ENCODE measurements around the gene OSBPL1A. TPM values are rescaled to one million over a fixed set of nuclear protein-coding genes. Genes with fewer than 3 reads are reported as not detected.

OSBPL1A gene
- total and polyA plus RNA-seq, 2 of the 8 experiments (the other 6 are each of a cell fraction or from before 2014, with no cell fraction given) = 53.2 to 74.9 TPM

- Histone ChIP-seq H3K4me3 (ENCODE audit: extremely low read depth in 1 of 4, insufficient read depth in 2 of 4, low read depth in 3 of 4, low read length in 4 of 4) (no peak overlapping the region), H4K20me1 (replicated peaks in 1 of 2; ENCODE audit: control insufficient read depth in 1 of 2, insufficient read depth in 2 of 2, low read length in 2 of 2) (no peaks in the 10 kb centered on the region), H3K9ac (replicated peaks in 1 of 4; ENCODE audit: extremely low read depth in 1 of 4, low read depth in 3 of 4, low read length in 3 of 4) (no peak overlapping the region), H2BK15ac (ENCODE audit: low read length) (no peak overlapping the region), H3K79me2 (ENCODE audit: control insufficient read depth in 1 of 2, insufficient read depth in 2 of 2, low read length in 2 of 2) (peaks cover 0 to 4% of the 10 kb centered on the region in 2 experiments; a peak in 1 of 4 replicates), H3K4ac (replicated peaks; ENCODE audit: insufficient read length, low read depth, low read length) (no peak overlapping the region), H3K18ac (ENCODE audit: extremely low read depth, low read length) (no peak overlapping the region), H4K8ac (ENCODE audit: extremely low read depth, insufficient read depth, low read length) (no peak overlapping the region), H4K91ac (replicated peaks; ENCODE audit: insufficient read length, low read length) (no peak overlapping the region), H3K4me1 (replicated peaks in 1 of 4; ENCODE audit: control insufficient read depth in 3 of 4, insufficient read depth in 4 of 4, low read length in 3 of 4) (peaks cover 0 to 5% (median 3%) of the 10 kb centered on the region in 4 experiments; a peak in 5 of 7 replicates), H3K56ac (replicated peaks; ENCODE audit: insufficient read length, low read depth, low read length) (no peak overlapping the region), H2AFZ (ENCODE audit: low read length) (no peak overlapping the region), H2BK20ac (ENCODE audit: low read length) (no peak overlapping the region), H3K9me3 (ENCODE audit: insufficient read depth in 2 of 2, low read depth in 1 of 2, low read length in 1 of 2) (no peaks in the 10 kb centered on the region), H2BK12ac (ENCODE audit: low read depth, low read length) (no peak overlapping the region), H2AK5ac (ENCODE audit: low read depth, low read length) (no peak overlapping the region), H3K27ac (ENCODE audit: low read depth, low read length) (no peak overlapping the region), H2BK5ac (ENCODE audit: low read depth, low read length) (no peak overlapping the region), H3K36me3 (ENCODE audit: control insufficient read depth in 2 of 4, insufficient read depth in 4 of 4, low read length in 3 of 4) (no peaks in the 10 kb centered on the region), H3K14ac (ENCODE audit: insufficient read length) (no peak overlapping the region), H4K5ac (ENCODE audit: insufficient read length, low read depth, low read length) (no peak overlapping the region), H3K4me2 (ENCODE audit: insufficient read depth in 1 of 2, low read depth in 2 of 2, low read length in 2 of 2) (no peak overlapping the region), H3K23ac (ENCODE audit: insufficient read length) (no peak overlapping the region), H3K27me3 (replicated peaks in 1 of 4; ENCODE audit: control insufficient read depth in 3 of 4, extremely low read depth in 1 of 4, insufficient read depth in 3 of 4, low read length in 3 of 4) (no peaks in the 10 kb centered on the region), H2BK120ac (replicated peaks; ENCODE audit: low read depth, low read length) (no peak overlapping the region), H3K79me1 (ENCODE audit: low read depth, low read length) (no peaks in the 10 kb centered on the region; the same call in 1 of the 2 replicates), H3K23me2 (ENCODE audit: low read depth, low read length) (no peaks in the 10 kb centered on the region)
- WGBS, 2 experiments (ENCODE audit: extremely low coverage in 1 of 2, insufficient coverage in 1 of 2, insufficient read length in 1 of 2, insufficient replicate concordance in 2 of 2, low coverage in 1 of 2, low lambda C conversion rate in 2 of 2, missing lambda C conversion rate in 1 of 2) = 89% methylated on average over 6 of the region's 6 CpGs; no CpG with 5 or more reads in 1 of the 2 experiments
- ChIA-PET POLR2A (ENCODE audit: partially characterized antibody) (no interaction called here), CTCF (ENCODE audit: partially characterized antibody) (no interaction called here)
- DNase-seq (ENCODE audit: low read depth in 1 of 2, low spot score in 2 of 2) (no peak), FAIRE-seq (no peak)
- TF ChIP-seq CBX8 (IDR thresholded peaks at IDR 0.05; ENCODE audit: borderline replicate concordance, low read depth, low read length) (no peak), JUND (IDR thresholded peaks at IDR 0.05; ENCODE audit: low read length) (no peak), NANOG (IDR thresholded peaks at IDR 0.05; ENCODE audit: insufficient read depth, low read depth, low read length, poor library complexity, severe bottlenecking) (no peak), TEAD4 (IDR thresholded peaks at IDR 0.05; ENCODE audit: low read depth, low read length) (no peak), NRF1 (IDR thresholded peaks at IDR 0.05; ENCODE audit: low read depth, low read length) (no peak), KDM5A (IDR thresholded peaks at IDR 0.05; ENCODE audit: low read length) (no peak), JUN (IDR thresholded peaks at IDR 0.05; ENCODE audit: low read depth, low read length) (no peak), CREB1 (IDR thresholded peaks at IDR 0.05) (no peak), SP1 (IDR thresholded peaks at IDR 0.05; ENCODE audit: low read depth, low read length) (no peak), EZH2 (IDR thresholded peaks at IDR 0.05; ENCODE audit: low read depth, low read length, severe bottlenecking) (no peak), EGR1 (IDR thresholded peaks at IDR 0.05; ENCODE audit: borderline replicate concordance, low read depth, low read length) (no peak), HDAC2 (IDR thresholded peaks at IDR 0.05; ENCODE audit: borderline replicate concordance in 1 of 2, low read depth in 2 of 2, low read length in 2 of 2) (no peak), BCL11A (IDR thresholded peaks at IDR 0.05; ENCODE audit: low read depth in 2 of 2, low read length in 2 of 2) (no peak), SIX5 (IDR thresholded peaks at IDR 0.05; ENCODE audit: low read depth, low read length) (no peak)
- TF ChIP-seq, protein P1, sequence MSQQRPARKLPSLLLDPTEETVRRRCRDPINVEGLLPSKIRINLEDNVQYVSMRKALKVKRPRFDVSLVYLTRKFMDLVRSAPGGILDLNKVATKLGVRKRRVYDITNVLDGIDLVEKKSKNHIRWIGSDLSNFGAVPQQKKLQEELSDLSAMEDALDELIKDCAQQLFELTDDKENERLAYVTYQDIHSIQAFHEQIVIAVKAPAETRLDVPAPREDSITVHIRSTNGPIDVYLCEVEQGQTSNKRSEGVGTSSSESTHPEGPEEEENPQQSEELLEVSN (IDR thresholded peaks at IDR 0.05) = no peak
Observed at GRCh38 chr18:24209558-24209957, 188.1 kb downstream of the OSBPL1A start.
